GM18507 (cell line): ENCODE results near the gene BDKRB1.

Experiments used
- DNase-seq: peaks from one replicate; pipeline ENCODE4 v3.0.0; 2011; ENCODE audit warnings: low read depth; ENCODE audit not compliant: insufficient read length; ENCODE audit errors: extremely low spot score
- FAIRE-seq: peaks from 2 replicates; lab custom pipeline; 2011; peaks lifted over from hg19 to GRCh38; lab: Jason Lieb, UNC

BDKRB1 gene

DNA sequence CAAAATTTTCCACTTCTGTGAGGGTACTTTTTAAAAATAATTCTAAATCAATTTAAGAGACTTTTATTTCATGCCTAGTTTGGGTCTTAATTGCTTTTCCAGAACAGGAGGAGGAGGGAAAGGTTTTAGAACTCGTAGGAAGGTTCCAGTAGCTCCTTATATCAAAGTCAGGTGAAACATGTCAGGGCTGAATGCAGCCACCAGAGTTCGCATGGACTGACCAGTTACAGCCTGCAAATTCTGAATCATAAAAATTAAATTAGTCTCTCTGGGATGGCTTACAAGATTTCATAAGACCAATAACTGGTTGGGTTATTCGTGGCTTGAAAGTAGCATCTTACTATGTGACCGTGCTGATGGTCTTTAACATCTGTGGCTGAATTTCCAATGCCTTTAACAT, 397 bp downstream of the BDKRB1 start:
- DNase-seq = no peak
- no peak for FAIRE-seq

- FAIRE-seq = no peak
Measured at GRCh38 chr14:96257056-96257455, 1.0 kb downstream of the BDKRB1 start.

DNA sequence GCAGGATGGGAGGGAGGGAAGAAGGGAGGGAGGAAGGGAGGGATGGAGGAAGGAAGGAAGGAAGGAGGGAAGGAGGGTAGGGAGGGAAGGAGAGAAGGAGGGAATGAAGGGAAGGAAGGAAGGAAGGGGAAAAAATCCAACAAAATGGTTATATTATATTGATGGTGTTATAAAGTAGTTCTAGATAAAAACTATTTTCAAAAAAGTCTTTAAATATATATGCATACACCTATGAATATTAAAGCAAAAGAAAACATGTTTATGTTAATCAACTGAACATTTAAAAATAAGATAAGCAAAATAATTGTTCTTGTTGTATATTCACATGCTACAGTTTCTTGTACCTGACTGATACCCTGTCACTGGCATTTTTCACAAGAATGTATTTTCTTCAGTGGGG, 1.9 kb downstream of the BDKRB1 start:
- DNase-seq = no peak
- FAIRE-seq = no peak

More at GRCh38 chr14:96257056-96257455, 1.0 kb downstream of the BDKRB1 start:
- DNase-seq = no peak

- DNase-seq (no peak), FAIRE-seq (no peak)
Measured at GRCh38 chr14:96260341-96260821, 4.4 kb downstream of the BDKRB1 start.

GRCh38 chr14:96261053-96261452, 5.0 kb downstream of the BDKRB1 start:
- FAIRE-seq (no peak), DNase-seq (no peak)

GRCh38 chr14:96261772-96262655, 6.0 kb downstream of the BDKRB1 start:
- FAIRE-seq (no peak), DNase-seq (no peak)

DNA sequence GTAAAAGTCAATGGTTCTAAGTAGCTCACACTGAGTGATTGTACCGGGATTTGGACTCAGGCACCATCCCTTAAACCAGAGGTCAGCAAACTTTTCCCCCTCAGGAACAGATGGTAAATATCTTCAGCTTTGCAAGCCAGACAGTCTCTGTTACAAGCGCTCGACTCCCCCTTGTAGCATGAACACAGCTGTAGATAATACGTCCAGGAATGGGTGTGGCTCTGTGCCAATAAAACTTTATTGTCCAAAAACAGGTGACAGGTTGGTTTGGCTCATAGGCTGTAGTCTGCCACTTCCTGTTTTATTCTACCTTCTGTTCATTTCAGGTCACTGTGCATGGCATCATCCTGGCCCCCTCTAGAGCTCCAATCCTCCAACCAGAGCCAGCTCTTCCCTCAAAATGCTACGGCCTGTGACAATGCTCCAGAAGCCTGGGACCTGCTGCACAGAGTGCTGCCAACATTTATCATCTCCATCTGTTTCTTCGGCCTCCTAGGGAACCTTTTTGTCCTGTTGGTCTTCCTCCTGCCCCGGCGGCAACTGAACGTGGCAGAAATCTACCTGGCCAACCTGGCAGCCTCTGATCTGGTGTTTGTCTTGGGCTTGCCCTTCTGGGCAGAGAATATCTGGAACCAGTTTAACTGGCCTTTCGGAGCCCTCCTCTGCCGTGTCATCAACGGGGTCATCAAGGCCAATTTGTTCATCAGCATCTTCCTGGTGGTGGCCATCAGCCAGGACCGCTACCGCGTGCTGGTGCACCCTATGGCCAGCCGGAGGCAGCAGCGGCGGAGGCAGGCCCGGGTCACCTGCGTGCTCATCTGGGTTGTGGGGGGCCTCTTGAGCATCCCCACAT, 7.6 kb downstream of the BDKRB1 start:
- DNase-seq (no peak), FAIRE-seq (no peak)

DNA sequence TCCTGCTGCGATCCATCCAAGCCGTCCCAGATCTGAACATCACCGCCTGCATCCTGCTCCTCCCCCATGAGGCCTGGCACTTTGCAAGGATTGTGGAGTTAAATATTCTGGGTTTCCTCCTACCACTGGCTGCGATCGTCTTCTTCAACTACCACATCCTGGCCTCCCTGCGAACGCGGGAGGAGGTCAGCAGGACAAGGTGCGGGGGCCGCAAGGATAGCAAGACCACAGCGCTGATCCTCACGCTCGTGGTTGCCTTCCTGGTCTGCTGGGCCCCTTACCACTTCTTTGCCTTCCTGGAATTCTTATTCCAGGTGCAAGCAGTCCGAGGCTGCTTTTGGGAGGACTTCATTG, 8.2 kb downstream of the BDKRB1 start:
- no peak for FAIRE-seq
- DNase-seq = no peak

DNA sequence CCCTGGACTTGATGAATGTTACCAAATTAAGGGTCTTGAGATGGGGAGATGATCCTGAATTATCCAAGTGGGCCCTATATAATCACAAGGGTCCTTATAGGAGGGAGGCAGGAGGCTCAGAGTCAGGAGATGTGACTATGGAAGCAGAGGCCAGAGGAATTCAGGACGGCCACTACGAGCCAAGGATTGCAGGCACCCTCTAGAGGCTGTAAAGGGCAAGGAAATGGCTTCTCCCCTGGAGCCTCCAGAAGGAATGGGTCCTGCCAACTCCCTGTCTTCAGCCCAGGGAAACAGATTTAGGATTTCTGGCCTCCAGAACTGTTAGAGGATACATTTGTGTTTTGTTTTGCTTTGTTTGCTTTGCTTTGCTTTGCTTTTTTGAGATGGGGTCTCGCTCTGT, 8.8 kb downstream of the BDKRB1 start:
- FAIRE-seq = no peak
- DNase-seq = no peak

GRCh38 chr14:96265383-96266095, 9.5 kb downstream of the BDKRB1 start:
- FAIRE-seq (no peak), DNase-seq (no peak)

GRCh38 chr14:96267336-96267735, 11.3 kb downstream of the BDKRB1 start:
- no peak for DNase-seq

GRCh38 chr14:96267916-96268315, 11.9 kb downstream of the BDKRB1 start:
- DNase-seq (no peak), FAIRE-seq (no peak)

More at GRCh38 chr14:96267336-96267735, 11.3 kb downstream of the BDKRB1 start:
- no peak for FAIRE-seq

GRCh38 chr14:96268431-96269358, 12.7 kb downstream of the BDKRB1 start:
- no peak for DNase-seq
- no peak for FAIRE-seq

DNA sequence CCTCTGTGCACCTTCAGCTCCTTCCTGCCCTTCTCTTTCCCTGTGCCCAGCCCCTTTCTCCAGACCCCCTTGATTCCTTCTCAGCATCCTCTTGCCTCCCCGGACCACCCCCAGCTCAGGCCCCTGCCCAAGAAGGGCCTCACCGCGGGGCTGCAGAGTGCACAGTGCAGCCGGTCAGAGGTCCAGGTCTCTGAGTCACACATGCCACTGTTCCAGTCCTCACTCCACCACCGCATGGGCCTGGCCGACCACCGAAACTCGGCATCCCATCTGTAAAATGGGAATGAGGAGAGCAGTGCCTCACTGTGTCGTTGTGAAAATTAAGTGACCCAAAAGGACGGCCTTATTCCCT, 13.3 kb downstream of the BDKRB1 start:
- FAIRE-seq (no peak), DNase-seq (no peak)

DNA sequence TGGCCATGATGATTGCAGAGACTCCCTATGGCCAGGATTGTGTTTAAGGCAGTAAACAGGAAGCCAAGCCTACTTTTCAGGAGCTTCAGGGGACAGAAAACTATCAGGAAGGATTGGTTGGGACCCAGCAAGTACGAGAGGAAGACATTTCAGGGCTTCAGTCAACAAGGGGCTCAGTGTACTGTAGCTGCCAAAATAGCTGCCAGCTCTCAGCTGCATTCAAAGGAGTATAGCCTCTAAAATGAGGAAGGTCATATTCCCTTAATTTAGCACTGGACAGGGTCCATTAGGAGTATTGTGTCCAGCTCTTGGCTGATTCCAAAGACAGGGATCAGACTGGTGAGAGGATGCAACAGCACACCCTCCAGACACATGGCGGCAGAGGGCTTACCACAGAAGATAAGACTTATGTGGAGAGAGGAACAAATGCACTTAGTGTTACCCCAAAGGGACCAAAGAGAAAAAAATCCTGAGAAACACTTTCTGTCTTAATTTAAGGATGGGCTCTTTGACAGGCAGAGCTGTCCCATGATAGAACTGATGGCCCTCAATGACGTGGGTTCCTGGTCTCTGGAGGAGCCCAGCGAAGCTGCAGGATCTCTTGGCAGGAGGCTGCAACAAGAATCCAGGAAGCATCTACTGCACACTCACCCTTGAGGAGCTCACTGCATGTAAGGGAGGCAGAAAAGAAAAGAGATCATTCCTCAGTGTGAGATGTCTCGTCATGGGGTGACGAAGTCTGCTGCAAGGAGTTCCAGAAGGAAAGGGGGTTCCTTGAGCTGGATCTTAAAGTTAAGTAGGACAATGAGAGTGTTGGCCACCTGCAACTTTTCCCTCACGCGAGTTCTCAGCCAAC, 14.8 kb downstream of the BDKRB1 start:
- FAIRE-seq (no peak), DNase-seq (no peak)

DNA sequence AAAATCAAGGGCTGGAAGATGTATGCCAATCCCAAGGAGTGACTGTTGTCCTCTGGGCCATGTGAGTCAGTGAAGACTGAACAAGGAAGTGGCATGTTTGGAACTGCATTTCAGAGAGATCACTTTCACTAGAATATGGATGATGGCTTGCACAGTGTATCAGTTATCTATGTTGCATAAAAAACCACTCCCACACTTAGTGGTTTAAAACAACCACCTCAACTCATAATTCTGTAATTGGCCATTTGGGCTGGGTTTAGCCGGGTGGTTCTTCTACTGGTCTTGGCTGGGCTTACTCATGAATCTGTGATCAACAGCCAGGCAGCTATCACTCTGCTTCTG, 15.4 kb downstream of the BDKRB1 start:
- DNase-seq (no peak), FAIRE-seq (no peak)

DNA sequence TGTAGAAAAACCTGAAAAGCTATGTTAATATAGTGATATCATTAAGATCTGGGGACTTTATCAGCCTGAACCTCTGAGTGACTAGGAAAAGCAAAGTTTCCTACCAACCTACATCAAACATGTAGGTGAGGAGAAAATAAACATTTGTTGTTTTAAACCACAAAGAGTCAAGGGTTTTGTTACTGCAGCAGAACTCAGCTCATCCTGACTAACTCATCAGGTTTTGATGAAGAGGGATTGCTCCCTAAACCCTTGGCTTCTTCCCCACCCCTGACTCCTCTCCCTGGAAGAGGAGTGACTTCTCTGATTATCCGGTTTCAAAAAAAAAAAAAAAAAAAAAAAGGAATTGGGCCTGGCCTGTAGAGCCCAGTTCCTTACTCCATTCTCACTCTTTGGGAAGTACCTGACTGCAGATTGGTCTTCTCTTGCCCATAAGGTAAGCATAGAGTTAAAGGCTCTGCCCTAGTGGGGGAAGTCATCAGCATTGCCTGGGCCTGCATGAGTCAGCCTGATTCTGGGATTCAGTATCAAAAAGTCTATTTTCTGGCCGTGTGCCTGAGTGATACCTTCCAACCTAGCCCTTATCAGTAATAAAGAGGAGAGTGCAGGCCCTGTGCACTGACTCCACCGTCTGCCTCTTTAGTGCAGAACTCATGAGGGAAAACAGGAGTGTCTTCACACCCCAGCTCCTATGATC, 16.9 kb downstream of the BDKRB1 start:
- no peak for DNase-seq
- no peak for FAIRE-seq

DNA sequence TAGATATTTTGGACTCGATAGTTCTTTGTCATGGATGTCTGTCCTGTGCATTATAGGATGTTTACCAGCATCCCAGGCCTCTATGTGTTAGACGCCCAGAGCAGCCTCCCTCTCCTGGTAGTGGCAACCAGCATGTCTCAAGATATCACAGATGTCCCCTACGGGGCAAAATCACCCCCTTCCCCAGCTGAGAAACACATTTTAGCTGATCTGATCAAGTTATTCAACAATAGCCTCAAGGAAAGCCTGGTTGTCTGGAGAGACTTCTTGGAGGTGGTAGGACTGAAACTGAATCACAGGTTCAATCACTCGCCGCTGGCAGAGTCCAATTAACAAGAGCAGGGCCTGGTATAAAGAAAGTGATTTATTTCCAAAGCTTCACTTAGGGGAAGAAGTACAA, 17.6 kb downstream of the BDKRB1 start:
- FAIRE-seq = no peak
- no peak for DNase-seq
